Left renal cortex interstitium (tissue), 4 donors: ENCODE data around the gene PMS1. TPM values are rescaled to one million over a fixed set of nuclear protein-coding genes. Genes with fewer than 3 reads are reported as not detected.
"Not testable (repeated sequence)": the region's sequence is repeated elsewhere in the genome, so short reads cannot be mapped to it uniquely, and the experiment has no call there.

Experiments used
- DNase-seq, 4 donors: peaks; one replicate each; pipeline ENCODE4 v3.0.0-alpha.2; 2013; ENCODE audit warnings: low read depth in 4 of 4, low spot score in 2 of 4, missing footprints in 1 of 4
- polyA plus RNA-seq, 4 donors: library from polyadenylated mRNA; unstranded; fragments of 120-200 nt; gene quantifications; one replicate each; pipeline ENCODE4 v1.2.1, GENCODE V29; 2013; ENCODE audit not compliant: insufficient read length in 4 of 4

The PMS1 gene
- polyA plus RNA-seq, 4 donors, result 30.8 to 50.8 (median 39.6) TPM

- DNase-seq, result no peak
Observed at GRCh38 chr2:189858291-189858690, 74.0 kb downstream of the PMS1 start.

- no peak for DNase-seq
Observed at GRCh38 chr2:189860161-189860560, 75.9 kb downstream of the PMS1 start.

- no peak for DNase-seq
Observed at GRCh38 chr2:189862751-189863150, 78.5 kb downstream of the PMS1 start.

- no peak for DNase-seq
Observed at GRCh38 chr2:189865826-189866225, 81.6 kb downstream of the PMS1 start.

- no peak for DNase-seq
Observed at GRCh38 chr2:189866296-189866695, 82.0 kb downstream of the PMS1 start.

- DNase-seq, result no peak
Observed at GRCh38 chr2:189868896-189869295, 84.6 kb downstream of the PMS1 start.

- DNase-seq, result no peak
Observed at GRCh38 chr2:189870381-189871085, 86.3 kb downstream of the PMS1 start.

GRCh38 chr2:189873696-189874095 is 89.4 kb downstream of the PMS1 start:
- DNase-seq, result no peak

- no peak for DNase-seq
Observed at GRCh38 chr2:189874586-189875320, 90.5 kb downstream of the PMS1 start.

- DNase-seq, result no peak
Observed at GRCh38 chr2:189876271-189876670, 92.0 kb downstream of the PMS1 start.

- DNase-seq, result no peak
Observed at GRCh38 chr2:189879716-189880081, 95.4 kb downstream of the PMS1 start.

- DNase-seq, result no peak
Observed at GRCh38 chr2:189880429-189880828, 96.2 kb downstream of the PMS1 start.

GRCh38 chr2:189880832-189881492 is 96.7 kb downstream of the PMS1 start:
- DNase-seq, result peak; percentile 13 to 62 (median 47)

- no peak for DNase-seq
Observed at GRCh38 chr2:189885368-189885767, 101.1 kb downstream of the PMS1 start.

GRCh38 chr2:189892546-189893294 is 108.5 kb downstream of the PMS1 start:
- not testable (repeated sequence) for DNase-seq

GRCh38 chr2:189896809-189897208 is 112.6 kb downstream of the PMS1 start:
- DNase-seq, result no peak

GRCh38 chr2:189899101-189899500 is 114.9 kb downstream of the PMS1 start:
- DNase-seq, result no peak

GRCh38 chr2:189900726-189901125 is 116.5 kb downstream of the PMS1 start:
- DNase-seq, result no peak

GRCh38 chr2:189901664-189902063 is 117.4 kb downstream of the PMS1 start:
- DNase-seq, result no peak

GRCh38 chr2:189913821-189914220 is 129.6 kb downstream of the PMS1 start:
- DNase-seq, result no peak

- DNase-seq, result no peak
Observed at GRCh38 chr2:189916651-189917050, 132.4 kb downstream of the PMS1 start.
